Measurements from ENCODE around the gene OR5B3.
"Not testable (repeated sequence)": the region's sequence is repeated elsewhere in the genome, so short reads cannot be mapped to it uniquely, and the experiment has no call there.

The OR5B3 gene

DNA sequence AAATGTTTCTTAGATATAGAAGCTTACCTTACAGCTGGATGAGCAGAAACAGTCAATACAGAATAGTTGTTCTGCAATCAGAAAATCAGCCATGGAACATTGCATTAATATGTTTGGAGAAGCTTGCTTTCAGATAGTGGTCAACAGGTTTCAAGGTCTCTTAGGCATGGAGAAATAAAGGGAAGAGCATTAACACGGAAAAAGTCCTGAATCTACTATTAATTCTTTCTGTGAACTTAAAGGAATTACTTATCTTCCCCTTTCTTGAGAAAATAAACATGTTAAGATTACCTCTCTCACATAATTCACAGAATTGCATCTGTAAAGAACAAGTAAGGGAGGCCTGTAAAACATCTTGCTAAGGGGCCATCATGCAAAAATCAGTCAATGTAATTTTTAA is at the start of gene OR5B3:
Gene OR5B3 (minus strand): TSS at position 101 of the 400 bp plus-strand sequence. CDS start 3,465 bp downstream, outside the sequence.
- FAIRE-seq = no peak

DNA sequence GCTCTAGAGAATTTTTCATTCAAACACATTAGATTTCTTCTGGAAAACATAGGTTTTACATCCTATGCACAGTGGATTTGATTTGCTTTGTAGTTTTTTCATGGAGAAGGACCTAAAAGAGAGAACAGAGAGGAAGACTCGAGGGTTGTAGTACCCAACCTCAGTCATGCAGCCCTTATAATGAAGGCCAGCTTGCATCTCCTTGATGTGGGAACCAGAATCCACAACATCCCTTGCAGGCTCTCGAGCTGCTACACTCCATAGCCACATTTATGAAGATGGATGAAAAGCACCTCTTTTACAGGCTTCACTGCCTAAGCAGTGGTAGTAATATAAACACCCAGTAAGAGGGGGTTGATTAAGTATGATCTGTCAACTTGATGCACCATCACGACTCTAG is 44.9 kb upstream of the OR5B3 start:
- FAIRE-seq = no peak

DNA sequence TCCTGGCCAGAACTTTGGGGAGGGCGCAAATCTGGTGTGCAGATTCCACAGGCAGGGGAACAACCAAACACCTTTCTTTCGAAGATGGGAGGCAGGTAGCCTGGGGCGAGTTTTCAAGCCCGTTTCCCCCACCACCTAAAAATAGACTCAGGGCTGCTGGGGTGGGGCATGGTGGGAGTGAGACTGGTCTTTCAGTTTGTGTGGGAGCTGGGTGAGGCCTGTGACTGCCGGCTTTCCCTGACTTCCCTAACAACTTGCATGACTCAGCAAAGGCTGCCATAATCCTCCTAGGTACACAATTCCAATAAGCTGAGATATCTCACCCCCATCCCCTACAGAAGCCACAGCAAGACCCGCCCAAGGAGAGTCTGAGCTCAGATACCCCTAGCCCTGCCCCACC is 39.6 kb upstream of the OR5B3 start:
- FAIRE-seq = no peak

DNA sequence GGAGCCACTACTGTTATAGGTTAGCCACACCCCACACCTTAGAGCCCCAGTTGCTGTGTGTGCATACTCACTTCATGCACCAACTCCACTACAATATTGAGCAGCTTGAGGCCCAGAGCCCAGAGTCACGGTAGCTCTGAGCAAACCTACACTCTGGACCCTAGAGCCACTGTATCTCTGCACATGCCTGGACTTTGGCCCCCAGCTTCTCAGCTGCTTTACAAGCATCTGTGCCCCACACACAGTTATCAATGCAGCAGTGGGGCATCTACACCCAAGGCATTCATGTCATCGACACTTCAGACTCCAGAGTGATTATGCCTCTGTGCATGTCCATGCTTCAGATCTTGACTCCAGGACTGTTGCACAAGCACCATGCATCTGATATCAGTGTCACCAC is 37.6 kb upstream of the OR5B3 start:
- FAIRE-seq = no peak

DNA sequence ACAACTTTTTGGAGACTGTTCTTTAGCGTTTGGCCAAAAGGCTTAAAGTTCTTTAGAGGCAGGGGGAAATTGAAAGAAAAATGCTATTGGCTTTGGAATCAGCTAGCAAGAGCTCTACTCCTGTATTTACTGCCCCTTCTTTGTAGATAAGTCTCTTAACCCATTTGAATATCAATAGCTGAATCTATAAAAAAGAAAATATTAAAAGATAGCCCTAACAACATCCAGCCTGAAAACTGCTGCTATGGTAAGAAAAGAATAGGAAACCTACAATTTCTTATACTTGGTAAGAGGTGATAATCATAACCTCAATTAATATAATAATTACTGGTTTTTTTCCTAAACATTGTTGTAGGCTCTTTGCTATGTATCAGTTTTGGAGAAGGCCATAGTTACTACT is 35.5 kb upstream of the OR5B3 start, which contains the start of gene OR5B12:
Gene OR5B12 (minus strand): TSS at position 101 of the 400 bp plus-strand sequence. CDS start 2,085 bp downstream, outside the sequence.
- FAIRE-seq = no peak

DNA sequence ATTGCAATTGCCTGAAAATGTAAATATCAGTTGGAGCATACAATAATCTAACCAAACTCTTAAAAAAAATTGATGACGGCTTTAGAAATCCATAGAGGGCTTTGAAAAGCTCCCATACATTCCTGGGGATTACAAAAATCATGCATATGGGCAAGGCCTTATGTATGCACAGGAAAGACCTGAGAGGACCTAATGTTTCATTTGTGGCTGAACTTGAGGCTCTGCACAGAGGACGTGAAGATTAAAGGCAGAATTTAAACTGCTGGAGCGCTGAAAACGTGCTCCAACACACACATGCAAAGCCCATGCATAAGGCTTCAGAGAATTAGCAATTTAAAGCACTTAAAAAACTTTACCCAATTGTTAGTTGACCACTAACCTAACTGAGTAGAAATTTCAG is 31.8 kb upstream of the OR5B3 start:
- FAIRE-seq = no peak

DNA sequence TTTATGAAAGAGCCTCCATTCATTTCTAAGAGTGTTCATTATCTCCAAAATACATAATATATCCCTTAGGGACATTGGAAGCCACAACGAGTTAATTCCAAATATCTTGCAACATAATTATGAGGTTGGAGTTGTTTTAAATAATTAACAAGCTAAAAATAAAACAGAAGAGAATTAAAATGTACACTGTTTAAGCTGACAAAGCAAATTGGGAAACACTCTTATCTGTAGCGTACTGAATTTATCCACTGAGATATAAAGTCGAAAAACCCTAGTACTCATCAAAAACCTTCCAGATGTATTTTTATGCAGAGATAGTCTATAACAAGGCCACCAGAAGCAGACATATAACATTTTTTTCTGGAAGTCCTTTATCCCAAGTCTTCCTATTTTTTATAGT is 27.5 kb upstream of the OR5B3 start:
- FAIRE-seq = no peak

DNA sequence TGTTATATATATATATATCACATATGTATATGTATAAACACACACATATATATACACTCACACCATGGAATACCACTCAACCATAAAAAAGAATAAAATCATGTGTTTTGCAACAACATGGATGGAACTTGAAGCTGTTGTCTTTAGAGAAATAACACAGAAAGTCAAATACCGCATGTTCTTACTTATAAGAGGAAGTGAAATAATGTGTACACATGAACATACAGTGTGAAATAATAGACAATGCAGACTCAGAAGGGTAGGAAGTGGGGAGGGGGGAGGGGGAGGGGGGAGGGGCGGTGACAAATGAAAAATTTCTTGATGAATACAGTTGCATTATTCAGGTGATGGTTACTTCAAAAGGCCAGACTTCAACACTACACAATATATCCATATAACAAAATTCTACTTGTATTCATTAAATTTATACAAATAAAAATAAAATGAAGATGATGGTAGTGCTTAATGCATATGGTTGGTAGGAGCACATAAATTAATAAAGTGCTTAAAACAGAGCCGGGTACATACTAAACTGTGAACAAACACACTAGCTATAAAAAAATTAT is 27.0 kb upstream of the OR5B3 start:
- FAIRE-seq = no peak

DNA sequence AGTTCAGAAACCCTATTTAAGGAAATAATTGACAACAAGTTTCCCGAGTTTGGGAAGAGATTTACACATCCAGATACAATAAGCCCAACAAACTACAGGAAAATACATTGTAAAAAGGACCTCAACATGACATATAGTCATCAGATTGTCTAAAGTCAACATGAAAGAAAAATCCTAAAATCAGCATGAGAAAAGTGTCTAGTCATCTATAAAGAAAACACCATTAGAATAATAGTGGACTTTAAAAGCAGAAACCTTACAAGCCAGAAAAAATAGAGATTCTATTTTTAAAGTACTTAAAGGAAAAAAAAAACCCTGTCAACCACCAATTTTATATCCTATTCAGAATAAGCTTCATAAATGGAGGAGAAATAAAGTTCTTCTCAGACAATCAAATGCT is 22.6 kb upstream of the OR5B3 start:
- no peak for FAIRE-seq

DNA sequence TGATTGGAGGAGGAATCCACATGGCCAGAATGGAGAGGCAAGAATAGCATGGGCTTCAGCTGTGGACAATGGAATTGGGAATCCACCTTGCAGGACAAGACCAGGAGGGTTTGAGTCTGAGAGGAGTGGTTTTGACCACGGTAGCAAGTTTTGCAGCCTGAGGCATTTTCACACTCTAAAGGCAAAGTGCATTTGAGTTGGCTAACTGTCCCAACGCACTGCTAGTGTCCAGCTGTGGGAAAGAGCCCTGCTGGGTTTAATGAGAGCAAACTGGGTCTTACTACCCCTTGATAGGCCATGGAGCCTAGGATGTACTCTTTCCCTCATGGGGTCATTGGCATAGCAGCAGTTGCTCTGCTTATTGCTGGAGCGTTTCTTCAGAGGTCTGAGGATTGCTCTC is 21.3 kb upstream of the OR5B3 start, which contains the start of gene OR5B2:
Gene OR5B2 (minus strand): TSS at position 101 of the 400 bp plus-strand sequence. CDS start 4,860 bp downstream, outside the sequence.
- FAIRE-seq = no peak

DNA sequence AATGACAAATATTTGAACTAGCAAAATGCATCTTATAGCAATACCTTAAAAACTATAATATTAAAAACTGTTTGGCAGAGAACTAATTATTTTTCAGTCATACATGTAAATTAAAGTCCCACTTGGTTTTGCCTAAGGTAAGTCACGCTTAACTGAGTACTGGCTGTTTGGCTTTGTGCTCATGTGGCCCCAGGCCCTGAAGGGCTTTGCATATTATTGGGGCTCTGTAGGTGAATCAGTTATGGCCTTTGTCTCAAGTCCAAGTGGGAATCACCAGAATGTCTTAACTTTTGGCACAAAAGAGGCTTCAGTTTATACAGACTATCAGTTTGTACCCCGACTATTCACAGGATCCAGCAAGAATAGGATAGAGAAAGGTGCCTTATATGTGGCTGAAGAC is 7.1 kb downstream of the OR5B3 start:
- not testable (repeated sequence) for FAIRE-seq

DNA sequence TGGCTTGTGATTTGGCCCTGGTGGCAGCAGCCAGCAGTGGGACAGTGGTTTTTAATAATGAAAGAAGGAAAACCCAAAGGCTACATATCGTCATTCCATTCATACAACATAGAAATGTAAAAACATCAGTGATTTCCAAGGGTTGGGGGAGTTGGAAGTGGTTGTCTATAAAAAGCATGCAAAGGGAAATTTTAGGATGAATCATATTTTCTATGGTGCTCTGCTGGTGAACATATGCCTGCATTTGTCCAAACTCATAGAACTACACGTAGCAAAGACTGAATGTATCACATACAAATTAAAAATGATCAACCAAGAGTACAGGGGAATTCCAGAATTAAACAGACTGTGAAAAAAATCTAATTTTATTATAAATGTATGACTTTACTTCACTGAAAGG is 11.1 kb downstream of the OR5B3 start:
- FAIRE-seq = no peak

DNA sequence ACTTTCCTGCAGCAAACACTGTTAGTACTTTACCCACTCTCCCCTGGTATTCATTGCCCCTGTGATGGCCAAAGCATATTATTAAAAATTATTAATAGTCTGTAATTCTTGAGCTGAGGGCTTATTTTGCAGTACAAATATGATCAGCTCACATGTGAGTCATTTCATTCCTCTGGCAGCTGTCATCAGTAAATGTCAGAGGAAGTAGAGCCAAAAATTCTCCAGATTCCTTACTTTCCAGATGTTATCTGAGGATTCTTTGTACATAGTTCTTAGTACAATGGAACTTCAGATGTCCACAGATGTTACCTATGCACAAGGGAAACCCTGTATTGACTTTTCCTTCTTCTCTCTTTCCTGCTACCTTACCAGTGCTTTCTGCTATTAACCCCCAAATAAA is 12.5 kb downstream of the OR5B3 start:
- no peak for FAIRE-seq

DNA sequence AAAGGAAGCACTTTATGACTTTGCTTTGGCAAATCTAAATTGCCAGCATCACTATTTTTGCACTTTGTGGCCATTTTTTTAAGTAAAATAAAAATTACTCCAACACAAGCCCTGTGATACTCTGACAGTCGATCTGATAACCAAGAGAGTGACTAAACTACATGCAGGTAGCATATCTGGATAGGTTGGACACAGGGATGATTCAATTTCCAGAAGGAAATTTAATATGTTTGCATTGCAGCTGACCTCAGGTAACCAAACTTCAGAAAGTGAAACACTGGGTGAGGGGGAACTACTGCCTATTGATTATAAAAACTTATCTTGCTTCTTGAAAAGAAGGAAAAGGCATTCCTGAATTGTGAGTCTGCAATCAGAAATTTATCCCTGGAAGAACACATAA is 13.9 kb downstream of the OR5B3 start:
- FAIRE-seq = no peak

DNA sequence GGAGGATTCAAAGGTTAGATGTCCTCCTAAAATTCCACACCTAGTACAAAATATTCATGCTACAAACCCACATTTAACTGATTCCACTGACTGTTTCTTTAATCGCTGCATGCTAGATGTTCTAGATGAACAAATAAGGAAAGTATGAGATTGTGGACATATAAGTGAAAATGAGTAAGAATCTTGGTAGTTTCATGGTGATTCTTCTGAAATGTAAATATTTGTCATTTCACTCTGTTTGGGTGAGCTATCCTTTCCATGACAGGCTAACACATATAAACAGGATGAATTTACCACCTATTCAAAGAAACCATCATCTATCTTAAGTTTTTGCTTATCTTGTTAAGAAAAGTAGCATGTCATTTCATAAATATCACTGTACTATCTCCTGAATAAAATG is 14.8 kb downstream of the OR5B3 start:
- FAIRE-seq = no peak

DNA sequence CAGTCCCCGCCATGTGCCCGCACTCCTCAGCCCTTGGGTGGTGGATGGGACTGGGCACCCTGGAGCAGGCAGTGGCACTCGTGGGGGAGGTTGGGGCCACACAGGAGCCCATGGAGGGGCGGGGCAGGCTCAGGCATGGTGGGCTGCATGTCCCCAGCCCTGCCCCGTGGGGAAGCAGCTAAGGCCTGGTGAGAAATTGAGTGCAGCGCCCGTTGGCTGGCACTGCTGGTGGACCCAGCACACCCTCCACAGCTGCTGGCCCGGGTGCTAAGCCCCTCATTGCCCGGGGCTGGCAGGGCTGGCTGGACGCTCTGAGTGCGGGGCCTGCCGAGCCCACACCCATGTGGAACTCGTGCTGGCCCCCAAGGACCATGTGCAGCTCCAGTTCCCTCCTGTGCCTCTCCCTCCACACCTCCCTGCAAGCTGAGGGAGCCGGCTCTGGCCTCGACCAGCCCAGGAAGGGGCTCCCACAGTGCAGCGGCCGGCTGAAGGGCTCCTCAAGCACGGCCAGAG is 16.1 kb downstream of the OR5B3 start:
- no peak for FAIRE-seq

DNA sequence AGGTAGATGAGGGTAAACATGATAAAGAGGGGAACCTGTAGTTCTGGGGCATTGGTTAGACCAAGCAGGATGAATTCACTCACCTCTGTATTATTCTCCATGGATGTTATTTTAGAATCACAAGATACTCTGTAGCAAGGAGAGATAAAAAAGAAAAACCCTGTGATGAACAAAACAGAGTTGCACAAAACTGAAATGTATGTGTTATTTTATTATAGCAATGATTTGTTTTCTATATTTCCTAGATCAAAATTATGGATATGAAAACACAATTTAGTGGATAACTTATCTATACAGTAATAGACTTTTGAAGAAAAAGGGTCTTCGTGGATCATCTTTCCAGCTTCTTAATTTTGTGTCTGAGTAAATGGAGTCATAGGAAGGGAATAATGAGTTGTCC is 47.7 kb downstream of the OR5B3 start, which contains the start of gene OR5B17:
Gene OR5B17 (minus strand): TSS at position 101 of the 400 bp plus-strand sequence. CDS start 0 bp downstream, at position 101.
- no peak for FAIRE-seq

DNA sequence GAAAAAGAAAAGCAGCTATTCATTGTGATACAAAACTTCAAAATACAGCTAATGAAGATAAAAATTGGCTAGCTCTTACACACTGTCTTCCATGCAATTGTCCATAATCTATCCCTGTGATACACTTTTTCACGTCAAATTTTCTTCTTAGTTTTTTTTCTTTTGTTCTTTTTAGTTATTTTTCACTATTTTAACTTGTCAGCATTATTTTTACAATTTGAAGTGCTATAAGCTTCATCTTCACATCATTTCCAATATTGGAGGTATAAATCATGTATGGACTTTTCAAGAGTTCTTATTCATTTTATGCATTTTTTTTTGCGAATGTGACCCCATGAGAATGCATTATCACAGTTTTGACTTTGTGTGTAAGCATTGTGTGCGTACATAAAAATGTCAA is 51.9 kb downstream of the OR5B3 start:
- no peak for FAIRE-seq

All from colon (tissue), 2 donors.